Progenitor cell of endocrine pancreas (in vitro differentiated cells): ENCODE results near the gene PXN. TPM values are rescaled to one million over a fixed set of nuclear protein-coding genes. Genes with fewer than 3 reads are reported as not detected.

ENCODE experiments used
- DNase-seq: peaks from one replicate; pipeline ENCODE4 v3.0.0; 2021; ENCODE audit warnings: low spot score; ENCODE audit not compliant: unreplicated experiment
- H3K27ac Mint-ChIP-seq: 2 replicates; pipeline ENCODE4 v1.8.0; 2021; ENCODE audit warnings: mild to moderate bottlenecking, moderate library complexity, mixed read lengths
- H3K27me3 Mint-ChIP-seq: 2 replicates; pipeline ENCODE4 v1.8.0; 2021; ENCODE audit warnings: mixed read lengths
- H3K36me3 Mint-ChIP-seq: 2 replicates; pipeline ENCODE4 v1.8.0; 2022; ENCODE audit warnings: mixed read lengths; ENCODE audit not compliant: insufficient read depth
- H3K4me1 Mint-ChIP-seq: 2 replicates; pipeline ENCODE4 v1.8.0; 2021; ENCODE audit warnings: low read depth, mixed read lengths
- H3K4me3 Mint-ChIP-seq: 2 replicates; pipeline ENCODE4 v1.8.0; 2021; ENCODE audit warnings: low read depth, mild to moderate bottlenecking, moderate library complexity, mixed read lengths
- H3K9me3 Mint-ChIP-seq: 2 replicates; pipeline ENCODE4 v1.8.0; 2021; ENCODE audit warnings: low read depth, mixed read lengths
- total RNA-seq: library from RNA; stranded (reverse); gene quantifications from 2 replicates; pipeline ENCODE4 v1.2.1, GENCODE V29; 2021
- TF ChIP-seq, protein P1 (sequence below): fragments of 200-600 bp; sonication (generic); IDR thresholded peaks from one replicate; pipeline ENCODE4 v1.5.0; 2021; ENCODE audit warnings: antibody characterized with exemption, mild to moderate bottlenecking; ENCODE audit not compliant: unreplicated experiment

Gene PXN
- total RNA-seq, 1 donor from 2014 or later: 71.4 TPM

DNA sequence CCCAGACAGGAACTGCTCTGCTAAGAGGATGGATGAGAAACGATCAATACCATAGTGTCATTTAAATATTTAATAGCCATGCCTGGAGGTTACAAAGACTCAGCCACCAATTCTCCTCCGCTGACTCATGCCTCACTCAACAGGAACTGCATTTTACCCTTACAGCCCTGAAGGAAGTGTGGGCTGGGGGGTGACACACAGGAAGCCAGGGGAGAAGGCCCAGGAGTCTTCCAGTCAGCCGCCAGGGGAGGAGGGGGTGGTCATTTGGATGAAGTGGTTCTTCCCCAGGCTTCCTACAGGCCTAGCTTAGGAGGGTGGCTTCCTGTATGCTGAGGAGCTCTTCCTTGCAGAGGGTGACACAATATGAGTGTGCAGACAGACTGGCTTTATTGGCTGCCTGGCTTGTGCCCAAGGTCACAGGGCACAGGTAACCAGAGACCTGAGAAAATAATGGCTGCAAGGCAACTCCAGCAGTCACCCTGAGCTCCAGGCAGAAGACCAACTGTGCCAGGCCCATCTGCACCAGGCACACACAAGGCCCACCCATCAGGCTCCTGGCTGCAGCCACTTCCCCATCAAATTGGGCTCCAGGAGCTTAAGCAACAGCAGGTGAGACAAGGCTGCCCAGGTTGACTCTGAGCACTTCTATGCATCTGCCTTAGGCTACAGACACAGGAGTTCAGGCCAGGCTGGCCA, 34.1 kb downstream of the PXN start:
- TF ChIP-seq, protein P1, sequence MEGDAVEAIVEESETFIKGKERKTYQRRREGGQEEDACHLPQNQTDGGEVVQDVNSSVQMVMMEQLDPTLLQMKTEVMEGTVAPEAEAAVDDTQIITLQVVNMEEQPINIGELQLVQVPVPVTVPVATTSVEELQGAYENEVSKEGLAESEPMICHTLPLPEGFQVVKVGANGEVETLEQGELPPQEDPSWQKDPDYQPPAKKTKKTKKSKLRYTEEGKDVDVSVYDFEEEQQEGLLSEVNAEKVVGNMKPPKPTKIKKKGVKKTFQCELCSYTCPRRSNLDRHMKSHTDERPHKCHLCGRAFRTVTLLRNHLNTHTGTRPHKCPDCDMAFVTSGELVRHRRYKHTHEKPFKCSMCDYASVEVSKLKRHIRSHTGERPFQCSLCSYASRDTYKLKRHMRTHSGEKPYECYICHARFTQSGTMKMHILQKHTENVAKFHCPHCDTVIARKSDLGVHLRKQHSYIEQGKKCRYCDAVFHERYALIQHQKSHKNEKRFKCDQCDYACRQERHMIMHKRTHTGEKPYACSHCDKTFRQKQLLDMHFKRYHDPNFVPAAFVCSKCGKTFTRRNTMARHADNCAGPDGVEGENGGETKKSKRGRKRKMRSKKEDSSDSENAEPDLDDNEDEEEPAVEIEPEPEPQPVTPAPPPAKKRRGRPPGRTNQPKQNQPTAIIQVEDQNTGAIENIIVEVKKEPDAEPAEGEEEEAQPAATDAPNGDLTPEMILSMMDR: no peak
- no peak for DNase-seq
- peak overlapping the region; percentile 40 for H3K4me3 Mint-ChIP-seq
- no peaks in the 10 kb centered on the region for H3K36me3 Mint-ChIP-seq
- no peaks in the 10 kb centered on the region for H3K9me3 Mint-ChIP-seq
- peak overlapping the region; percentile 98 for H3K27ac Mint-ChIP-seq
- H3K4me1 Mint-ChIP-seq: peaks cover 90% of the 10 kb centered on the region
- no peaks in the 10 kb centered on the region for H3K27me3 Mint-ChIP-seq

- Mint-ChIP-seq H3K27me3 (no peaks in the 10 kb centered on the region), H3K4me1 (peaks cover 93% of the 10 kb centered on the region), H3K36me3 (no peaks in the 10 kb centered on the region), H3K9me3 (no peaks in the 10 kb centered on the region), H3K4me3 (peak overlapping the region; percentile 40), H3K27ac (peak overlapping the region; percentile 98)
- no peak for DNase-seq
- TF ChIP-seq, protein P1: no peak
Measured at GRCh38 chr12:120230974-120231315, 34.6 kb downstream of the PXN start.

DNA sequence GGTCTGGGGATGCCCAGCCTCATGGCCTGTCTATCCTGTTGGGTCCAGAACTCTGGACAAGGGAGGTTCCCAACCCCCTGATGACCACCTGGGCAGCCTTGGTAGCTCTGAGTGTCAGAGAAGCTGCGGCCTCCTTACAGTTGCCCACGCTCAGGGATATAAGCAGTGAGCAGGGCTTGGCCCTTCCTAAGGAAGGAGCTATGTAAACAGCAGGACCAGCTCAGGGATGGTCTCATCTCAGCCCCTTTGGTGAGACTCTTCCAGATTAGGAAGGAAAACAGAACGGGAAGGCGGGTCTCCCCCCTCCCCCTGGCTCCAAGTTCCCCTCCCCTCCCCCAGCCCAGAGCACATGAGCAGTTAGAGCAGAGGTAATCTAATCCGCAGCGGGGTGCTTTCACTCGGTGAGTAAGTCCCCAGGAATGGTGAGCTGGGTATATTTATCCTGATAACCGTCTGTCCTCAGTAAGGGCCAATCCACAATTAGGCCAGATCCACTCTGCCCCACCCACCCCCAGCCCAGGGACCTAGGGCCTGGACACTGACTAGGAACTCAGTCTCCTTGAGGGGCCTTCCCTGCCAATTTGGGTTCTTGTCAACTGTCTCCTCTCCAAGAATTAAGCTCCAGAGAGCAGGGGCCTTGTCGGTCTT, 35.1 kb downstream of the PXN start:
- Mint-ChIP-seq H3K9me3 (no peaks in the 10 kb centered on the region), H3K27me3 (no peaks in the 10 kb centered on the region), H3K4me3 (no peak overlapping the region), H3K27ac (peak overlapping the region; percentile 98), H3K4me1 (peaks cover 94% of the 10 kb centered on the region), H3K36me3 (no peaks in the 10 kb centered on the region)
- DNase-seq: no peak
- TF ChIP-seq, protein P1: no peak

DNA sequence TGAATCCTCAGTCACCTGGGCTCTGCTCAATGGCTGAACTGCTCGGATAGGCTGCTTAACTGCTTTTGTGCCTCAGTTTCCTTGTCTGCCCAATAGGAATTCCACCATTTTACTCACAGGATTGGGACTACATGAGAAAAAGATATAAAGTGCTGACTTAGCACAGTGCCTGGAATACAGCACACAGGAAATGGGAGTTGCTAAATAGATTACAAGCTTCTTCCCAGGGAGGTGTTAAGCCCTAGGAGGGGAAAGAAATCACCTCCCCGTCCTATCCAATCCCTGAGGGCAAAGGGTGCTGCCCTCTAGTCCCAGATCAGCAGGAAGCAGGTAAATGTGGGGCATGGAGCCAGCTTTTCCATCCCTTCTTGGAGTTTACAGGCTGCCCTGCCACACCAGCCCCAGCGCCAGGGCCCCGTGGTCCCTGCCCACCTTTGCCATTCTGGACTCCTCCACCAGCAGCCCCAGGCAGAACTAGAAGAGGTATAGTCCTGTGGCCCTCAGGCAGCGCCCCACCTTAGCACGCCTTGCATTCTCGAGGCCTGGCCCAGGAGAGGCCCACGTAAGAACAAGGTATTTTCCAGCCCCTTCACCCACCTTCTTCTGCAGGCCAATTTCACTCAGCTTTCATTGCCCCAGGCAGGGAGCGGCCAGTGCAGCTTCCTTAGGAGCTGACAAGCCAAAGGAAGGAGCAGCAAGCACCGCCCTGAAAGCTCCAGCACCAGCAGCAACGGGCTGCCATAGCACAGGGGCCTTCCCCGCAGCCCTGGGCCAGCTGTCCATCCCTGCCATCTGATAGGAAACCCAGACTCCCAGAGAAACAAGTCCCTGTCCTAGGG, 35.8 kb downstream of the PXN start:
- Mint-ChIP-seq H3K27me3 (no peaks in the 10 kb centered on the region), H3K27ac (peak overlapping the region; percentile 98), H3K36me3 (no peaks in the 10 kb centered on the region), H3K4me3 (no peak overlapping the region), H3K4me1 (peaks cover 91% of the 10 kb centered on the region), H3K9me3 (no peaks in the 10 kb centered on the region)
- DNase-seq: no peak
- TF ChIP-seq, protein P1: no peak

- H3K27me3 Mint-ChIP-seq: no peaks in the 10 kb centered on the region
- peaks cover 85% of the 10 kb centered on the region for H3K4me1 Mint-ChIP-seq
- H3K27ac Mint-ChIP-seq: peak overlapping the region; percentile 98
- H3K36me3 Mint-ChIP-seq: no peaks in the 10 kb centered on the region
- TF ChIP-seq, protein P1: no peak
- DNase-seq: no peak
- no peaks in the 10 kb centered on the region for H3K9me3 Mint-ChIP-seq
- peak overlapping the region; percentile 32 for H3K4me3 Mint-ChIP-seq
Measured at GRCh38 chr12:120229071-120229486, 36.5 kb downstream of the PXN start.
